Testis (tissue), 3 donors: ENCODE data around the gene VLDLR. TPM values are rescaled to one million over a fixed set of nuclear protein-coding genes. Genes with fewer than 3 reads are reported as not detected.

ENCODE experiments used
- DNase-seq: peaks from one replicate; pipeline ENCODE4 v3.0.0-alpha.2; 2019
- H3K27ac ChIP-seq, 2 donors: fragments of 200-600 bp; sonication (generic); one replicate each; pipeline ENCODE4 v1.5.1; 2019
- H3K27me3 ChIP-seq: fragments of 200-600 bp; sonication (generic); one replicate; pipeline ENCODE4 v1.5.1; 2019
- H3K36me3 ChIP-seq: fragments of 200-600 bp; sonication (generic); one replicate; pipeline ENCODE4 v1.5.1; 2017; ENCODE audit warnings: low read depth; ENCODE audit errors: missing control alignments
- H3K4me1 ChIP-seq: fragments of 200-600 bp; sonication (generic); one replicate; pipeline ENCODE4 v1.5.1; 2019
- H3K4me3 ChIP-seq, 2 donors: fragments of 200-600 bp; sonication (generic); one replicate each; pipeline ENCODE4 v1.5.1; 2017 to 2019
- H3K9me3 ChIP-seq: fragments of 200-600 bp; sonication (generic); one replicate; pipeline ENCODE4 v1.5.1; 2017
- CTCF ChIP-seq, 3 experiments: fragments of 450-650 bp in 2 of 3; fragments of 200-600 bp in 1 of 3; sonication (generic) in 1 of 3; IDR thresholded peaks; one replicate each; pipeline ENCODE4 v1.5.1; 2016 to 2019; ENCODE audit warnings: antibody characterized with exemption in 3 of 3, mild to moderate bottlenecking in 2 of 3, moderate library complexity in 1 of 3
- POLR2A ChIP-seq: fragments of 450-650 bp; IDR thresholded peaks from one replicate; pipeline ENCODE4 v1.6.1; 2017; ENCODE audit warnings: antibody characterized with exemption, mild to moderate bottlenecking, moderate library complexity
- WGBS, 2 donors: methylation state at CpG; one replicate each; pipeline ENCODE4 v1.1.5; 2018; 5-methylcytosine and 5-hydroxymethylcytosine counted together
- intact Hi-C: fragments of 100-400 bp; cut with DNase I; formaldehyde crosslinking; loops from one replicate; pipeline ENCODE4 v1.15.1; 2023; ENCODE audit warnings: low total_unique reads
- polyA plus RNA-seq: library from polyadenylated mRNA; stranded (reverse); fragments of 350-450 nt; fragmentation: Illumina TruSeq; extraction: RNeasy Lipid Tissue Mini Kit (QIAGEN cat#74804); gene quantifications from one replicate; pipeline ENCODE4 v1.2.3, GENCODE V29; 2014; ENCODE audit warnings: low read depth, low replicate concordance; ENCODE audit not compliant: insufficient read depth
- total RNA-seq, 2 donors: library from RNA; depleted of rRNA; stranded (reverse); fragments of >200 nt; gene quantifications; one replicate each; pipeline ENCODE4 v1.2.3, GENCODE V29; 2016

The VLDLR gene
- total and polyA plus RNA-seq, 3 donors from 2014 or later = 15.6 to 30.0 (median 17.4) TPM

GRCh38 chr9:2600307-2600706 lies 21.3 kb upstream of the VLDLR start:
- DNase-seq = no peak
- H3K9me3 ChIP-seq = no peaks in the 10 kb centered on the region
- no peak overlapping the region for H3K27ac ChIP-seq
- no peaks in the 10 kb centered on the region for H3K27me3 ChIP-seq
- no peak for TF ChIP-seq CTCF (IDR thresholded peaks at IDR 0.05)
- no peak for TF ChIP-seq POLR2A
- 92 to 97% methylated on average over 2 of the region's 2 CpGs for WGBS, 2 donors
- intact Hi-C loops = no loop called here
- H3K36me3 ChIP-seq = no peaks in the 10 kb centered on the region
- H3K4me1 ChIP-seq = no peaks in the 10 kb centered on the region
- no peak overlapping the region for H3K4me3 ChIP-seq

- Histone ChIP-seq H3K4me1 (no peaks in the 10 kb centered on the region), H3K9me3 (no peaks in the 10 kb centered on the region), H3K36me3 (no peaks in the 10 kb centered on the region), H3K27ac (no peak overlapping the region), H3K4me3 (no peak overlapping the region), H3K27me3 (no peaks in the 10 kb centered on the region)
- 71 to 79% methylated on average over 3 of the region's 3 CpGs for WGBS, 2 donors
- intact Hi-C loops = no loop called here
- DNase-seq = no peak
- no peak for TF ChIP-seq POLR2A
- no peak for TF ChIP-seq CTCF (IDR thresholded peaks at IDR 0.05)
Measured at GRCh38 chr9:2601785-2602378, 19.7 kb upstream of the VLDLR start.

- intact Hi-C loops = no loop called here
- Histone ChIP-seq H3K4me3 (no peak overlapping the region), H3K27ac (no peak overlapping the region), H3K9me3 (no peaks in the 10 kb centered on the region), H3K27me3 (no peaks in the 10 kb centered on the region), H3K36me3 (no peaks in the 10 kb centered on the region), H3K4me1 (no peaks in the 10 kb centered on the region)
- TF ChIP-seq CTCF (IDR thresholded peaks at IDR 0.05) = no peak
- TF ChIP-seq POLR2A = no peak
- no peak for DNase-seq
- WGBS, 2 donors = 39 to 43% methylated on average over 4 of the region's 4 CpGs
Measured at GRCh38 chr9:2602704-2603116, 18.9 kb upstream of the VLDLR start.

- Histone ChIP-seq H3K9me3 (no peaks in the 10 kb centered on the region), H3K36me3 (no peaks in the 10 kb centered on the region), H3K4me3 (no peak overlapping the region), H3K27me3 (no peaks in the 10 kb centered on the region), H3K27ac (no peak overlapping the region), H3K4me1 (no peaks in the 10 kb centered on the region)
- no peak for DNase-seq
- whole genome bisulfite sequencing, 2 donors = 95 to 98% methylated on average over 2 of the region's 2 CpGs
- TF ChIP-seq CTCF (IDR thresholded peaks at IDR 0.05) (no peak), POLR2A (no peak)
- intact Hi-C loops = no loop called here
Measured at GRCh38 chr9:2603621-2604020, 18.0 kb upstream of the VLDLR start.

GRCh38 chr9:2605246-2605645 lies 16.3 kb upstream of the VLDLR start:
- 87 to 97% methylated on average over 3 of the region's 3 CpGs for WGBS, 2 donors
- no peak overlapping the region for H3K27ac ChIP-seq

More at GRCh38 chr9:2605246-2605645, 16.3 kb upstream of the VLDLR start:
- DNase-seq = no peak
- intact Hi-C loops = no loop called here
- H3K36me3 ChIP-seq = no peaks in the 10 kb centered on the region
- H3K27me3 ChIP-seq = no peaks in the 10 kb centered on the region
- no peaks in the 10 kb centered on the region for H3K4me1 ChIP-seq
- H3K4me3 ChIP-seq = no peak overlapping the region
- no peaks in the 10 kb centered on the region for H3K9me3 ChIP-seq
- TF ChIP-seq CTCF (IDR thresholded peaks at IDR 0.05) (no peak), POLR2A (no peak)
